ELR (cell line): Measurements from ENCODE around the gene ATP10B.
"Not testable (repeated sequence)": the region's sequence is repeated elsewhere in the genome, so short reads cannot be mapped to it uniquely, and the experiment has no call there.

Source experiments
- DNase-seq: peaks from one replicate; pipeline ENCODE4 v3.0.0-alpha.2; 2015; ENCODE audit warnings: low read depth

Gene ATP10B

GRCh38 chr5:160812996-160813395 is 39.0 kb downstream of the ATP10B start:
- not testable (repeated sequence) for DNase-seq

- DNase-seq: no peak
Observed at GRCh38 chr5:160805376-160805775, 46.6 kb downstream of the ATP10B start.

GRCh38 chr5:160802592-160802991 is 49.4 kb downstream of the ATP10B start:
- no peak for DNase-seq

- no peak for DNase-seq
Observed at GRCh38 chr5:160800375-160801275, 51.4 kb downstream of the ATP10B start.

- DNase-seq: no peak
Observed at GRCh38 chr5:160799184-160799583, 52.8 kb downstream of the ATP10B start.

- DNase-seq: no peak
Observed at GRCh38 chr5:160797020-160797419, 55.0 kb downstream of the ATP10B start.

- DNase-seq: no peak
Observed at GRCh38 chr5:160793530-160793899, 58.5 kb downstream of the ATP10B start.

- DNase-seq: no peak
Observed at GRCh38 chr5:160792732-160793529, 59.1 kb downstream of the ATP10B start.

GRCh38 chr5:160792281-160792680 is 59.7 kb downstream of the ATP10B start:
- DNase-seq: no peak

- no peak for DNase-seq
Observed at GRCh38 chr5:160789219-160789859, 62.7 kb downstream of the ATP10B start.

GRCh38 chr5:160788102-160788660 is 63.8 kb downstream of the ATP10B start:
- DNase-seq: no peak

GRCh38 chr5:160787240-160787639 is 64.8 kb downstream of the ATP10B start:
- DNase-seq: peak; percentile 3

- DNase-seq: no peak
Observed at GRCh38 chr5:160774666-160775315, 77.2 kb downstream of the ATP10B start.

- DNase-seq: no peak
Observed at GRCh38 chr5:160773646-160774410, 78.2 kb downstream of the ATP10B start.

GRCh38 chr5:160772854-160773253 is 79.2 kb downstream of the ATP10B start:
- DNase-seq: no peak

GRCh38 chr5:160770718-160771117 is 81.3 kb downstream of the ATP10B start:
- DNase-seq: no peak

- DNase-seq: no peak
Observed at GRCh38 chr5:160769301-160769700, 82.7 kb downstream of the ATP10B start.

GRCh38 chr5:160767062-160767461 is 84.9 kb downstream of the ATP10B start:
- DNase-seq: no peak

- no peak for DNase-seq
Observed at GRCh38 chr5:160760008-160760407, 92.0 kb downstream of the ATP10B start.

GRCh38 chr5:160757194-160757593 is 94.8 kb downstream of the ATP10B start:
- no peak for DNase-seq
